Hepatocyte (in vitro differentiated cells): Measurements from ENCODE around the gene CYP26A1. TPM values are rescaled to one million over a fixed set of nuclear protein-coding genes. Genes with fewer than 3 reads are reported as not detected.

Experiments
- DNase-seq: peaks from one replicate; pipeline ENCODE4 v3.0.0-alpha.2; 2016; ENCODE audit warnings: low spot score
- H2AFZ ChIP-seq: fragments of 200-600 bp; sonication (generic); 2 replicates; pipeline ENCODE4 v1.6.0; 2016; ENCODE audit warnings: antibody characterized with exemption, mild to moderate bottlenecking
- H3K27ac ChIP-seq: fragments of 200-600 bp; sonication (generic); 2 replicates; pipeline ENCODE4 v1.5.1; 2016; ENCODE audit warnings: mild to moderate bottlenecking
- H3K27me3 ChIP-seq: fragments of 200-600 bp; sonication (generic); 2 replicates; pipeline ENCODE4 v1.6.1; 2016
- H3K36me3 ChIP-seq: fragments of 200-600 bp; sonication (generic); replicated peaks from 2 replicates; pipeline ENCODE4 v1.5.1; 2016; ENCODE audit warnings: low read depth; ENCODE audit not compliant: insufficient read depth
- H3K4me1 ChIP-seq: fragments of 200-600 bp; sonication (generic); 2 replicates; pipeline ENCODE4 v1.5.1; 2016; ENCODE audit warnings: mild to moderate bottlenecking, moderate library complexity; ENCODE audit not compliant: insufficient read depth
- H3K4me2 ChIP-seq: fragments of 200-600 bp; sonication (generic); 2 replicates; pipeline ENCODE4 v1.6.0; 2016
- H3K4me3 ChIP-seq: fragments of 200-600 bp; sonication (generic); 2 replicates; pipeline ENCODE4 v1.5.1; 2016; ENCODE audit warnings: mild to moderate bottlenecking
- H3K79me2 ChIP-seq: fragments of 200-600 bp; sonication (generic); 2 replicates; pipeline ENCODE4 v1.6.0; 2017; ENCODE audit warnings: mild to moderate bottlenecking
- H3K9me2 ChIP-seq: fragments of 200-600 bp; sonication (generic); replicated peaks from 2 replicates; pipeline ENCODE4 v1.6.0; 2017; ENCODE audit warnings: mild to moderate bottlenecking; ENCODE audit not compliant: insufficient read depth
- H3K9me3 ChIP-seq: fragments of 200-600 bp; sonication (generic); 2 replicates; pipeline ENCODE4 v1.5.1; 2016; ENCODE audit warnings: low read depth, mild to moderate bottlenecking
- H4K20me1 ChIP-seq: fragments of 200-600 bp; sonication (generic); 2 replicates; pipeline ENCODE4 v1.6.0; 2016; ENCODE audit warnings: mild to moderate bottlenecking; ENCODE audit not compliant: insufficient read depth, poor library complexity, severe bottlenecking
- CTCF ChIP-seq: fragments of 200-600 bp; sonication (generic); IDR thresholded peaks from 2 replicates; pipeline ENCODE4 v1.5.1; 2016; ENCODE audit warnings: antibody characterized with exemption, mild to moderate bottlenecking; ENCODE audit not compliant: poor library complexity
- EZH2 ChIP-seq: fragments of 200-600 bp; sonication (generic); IDR thresholded peaks from 2 replicates; pipeline ENCODE4 v1.6.1; 2016; ENCODE audit warnings: antibody characterized with exemption, mild to moderate bottlenecking, borderline replicate concordance
- EZH2phosphoT487 ChIP-seq: fragments of 200-600 bp; sonication (generic); IDR thresholded peaks from one replicate; pipeline ENCODE4 v1.6.1; 2018; ENCODE audit warnings: antibody characterized with exemption, mild to moderate bottlenecking, low read depth, moderate library complexity; ENCODE audit not compliant: unreplicated experiment, severe bottlenecking
- WGBS: methylation state at CpG from one replicate; pipeline ENCODE4 v1.1.6; 2016; ENCODE audit warnings: low lambda C conversion rate; ENCODE audit errors: missing lambda C conversion rate; 5-methylcytosine and 5-hydroxymethylcytosine counted together
- polyA plus RNA-seq: library from polyadenylated mRNA; unstranded; fragments of >200 nt; fragmentation: Nextera tagmentation; extraction: Ambion mirVana; gene quantifications from 2 replicates; pipeline ENCODE4 v1.2.1, GENCODE V29; 2016
- total RNA-seq: library from RNA; depleted of rRNA; stranded (reverse); fragments of >200 nt; gene quantifications from 2 replicates; pipeline ENCODE4 v1.2.3, GENCODE V29; 2014

The CYP26A1 gene
- total and polyA plus RNA-seq, 2 experiments from 2014 or later: 0.69 to 0.80 TPM

- no peak for DNase-seq
- no peaks in the 10 kb centered on the region for H3K27me3 ChIP-seq
- H3K4me1 ChIP-seq: no peaks in the 10 kb centered on the region
- H3K27ac ChIP-seq: no peak overlapping the region
- H3K4me3 ChIP-seq: no peak overlapping the region
- WGBS: 98% methylated on average over 2 of the region's 2 CpGs
- no peak overlapping the region for H3K4me2 ChIP-seq
- no peaks in the 10 kb centered on the region for H3K79me2 ChIP-seq
- no peaks in the 10 kb centered on the region for H3K36me3 ChIP-seq
- H3K9me2 ChIP-seq: no peaks in the 10 kb centered on the region
- TF ChIP-seq CTCF: no peak
- no peak for TF ChIP-seq EZH2
- no peak for TF ChIP-seq EZH2phosphoT487
- H4K20me1 ChIP-seq: no peaks in the 10 kb centered on the region
- H3K9me3 ChIP-seq: no peaks in the 10 kb centered on the region
- no peak overlapping the region for H2AFZ ChIP-seq
Measured at GRCh38 chr10:93090619-93091018, 16.9 kb downstream of the CYP26A1 start.

DNA sequence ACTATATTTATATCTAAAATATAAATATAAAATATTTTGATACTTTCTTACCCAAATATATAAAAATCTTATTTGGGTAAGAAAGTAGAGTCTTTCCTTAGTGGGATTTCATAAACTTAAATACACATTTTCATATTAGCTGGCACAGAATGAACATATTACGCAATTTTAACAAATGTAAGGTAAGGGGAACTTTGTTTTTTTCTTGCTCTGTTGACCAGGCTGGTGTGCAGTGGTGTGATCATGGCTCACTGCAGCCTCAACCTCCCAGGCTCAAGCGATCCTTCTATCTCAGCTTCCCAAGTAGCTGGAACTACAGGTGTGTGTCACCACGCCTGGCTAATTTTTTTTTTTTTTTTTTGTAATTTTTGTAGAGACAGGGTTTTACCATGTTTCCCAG is 18.3 kb downstream of the CYP26A1 start:
- no peaks in the 10 kb centered on the region for H3K27me3 ChIP-seq
- no peaks in the 10 kb centered on the region for H3K36me3 ChIP-seq
- H3K9me3 ChIP-seq: no peaks in the 10 kb centered on the region
- no peak overlapping the region for H2AFZ ChIP-seq
- H3K79me2 ChIP-seq: no peaks in the 10 kb centered on the region
- no peak overlapping the region for H3K4me2 ChIP-seq
- WGBS: 100% methylated on average over 3 of the region's 3 CpGs
- no peaks in the 10 kb centered on the region for H3K9me2 ChIP-seq
- no peaks in the 10 kb centered on the region for H4K20me1 ChIP-seq
- no peak overlapping the region for H3K27ac ChIP-seq
- TF ChIP-seq CTCF: no peak
- no peak for TF ChIP-seq EZH2phosphoT487
- no peak for TF ChIP-seq EZH2
- no peak overlapping the region for H3K4me3 ChIP-seq
- no peaks in the 10 kb centered on the region for H3K4me1 ChIP-seq
- DNase-seq: no peak

GRCh38 chr10:93095225-93095624 is 21.5 kb downstream of the CYP26A1 start:
- H3K36me3 ChIP-seq: no peaks in the 10 kb centered on the region
- H4K20me1 ChIP-seq: no peaks in the 10 kb centered on the region
- no peak overlapping the region for H3K27ac ChIP-seq
- no peaks in the 10 kb centered on the region for H3K4me1 ChIP-seq
- no peaks in the 10 kb centered on the region for H3K9me3 ChIP-seq
- H3K4me3 ChIP-seq: no peak overlapping the region
- DNase-seq: no peak
- H3K79me2 ChIP-seq: no peaks in the 10 kb centered on the region
- H3K9me2 ChIP-seq: no peaks in the 10 kb centered on the region
- WGBS: 62% methylated on average over 1 of the region's 1 CpG
- no peak overlapping the region for H2AFZ ChIP-seq
- H3K27me3 ChIP-seq: no peaks in the 10 kb centered on the region
- H3K4me2 ChIP-seq: no peak overlapping the region
- no peak for TF ChIP-seq EZH2phosphoT487
- TF ChIP-seq CTCF: no peak
- no peak for TF ChIP-seq EZH2

GRCh38 chr10:93096901-93097300 is 23.2 kb downstream of the CYP26A1 start:
- Histone ChIP-seq H3K4me3 (no peak overlapping the region), H3K27ac (no peak overlapping the region), H2AFZ (no peak overlapping the region), H3K4me1 (no peaks in the 10 kb centered on the region), H3K36me3 (no peaks in the 10 kb centered on the region), H3K27me3 (no peaks in the 10 kb centered on the region), H3K9me2 (no peaks in the 10 kb centered on the region), H3K4me2 (no peak overlapping the region), H3K79me2 (no peaks in the 10 kb centered on the region), H3K9me3 (no peaks in the 10 kb centered on the region), H4K20me1 (no peaks in the 10 kb centered on the region)
- DNase-seq: peak; percentile 40
- TF ChIP-seq EZH2phosphoT487 (no peak), EZH2 (no peak)
- WGBS: 65% methylated on average over 5 of the region's 5 CpGs
